Measurements from ENCODE around the gene TMEM119.
"Not testable (repeated sequence)": the region's sequence is repeated elsewhere in the genome, so short reads cannot be mapped to it uniquely, and the experiment has no call there.

The TMEM119 gene

GRCh38 chr12:108599541-108599940, 1.7 kb upstream of the TMEM119 start:
- no peak for DNase-seq

- DNase-seq: no peak
These were observed 818 bp upstream of the TMEM119 start for GRCh38 chr12:108598553-108599250.

- peak; percentile 32 for DNase-seq
These were observed 878 bp downstream of the TMEM119 start for GRCh38 chr12:108596854-108597558.

- no peak for DNase-seq
These were observed 1.9 kb downstream of the TMEM119 start for GRCh38 chr12:108595711-108596647.

GRCh38 chr12:108594960-108595710, 2.7 kb downstream of the TMEM119 start:
- no peak for DNase-seq

- DNase-seq: no peak
These were observed 3.5 kb downstream of the TMEM119 start for GRCh38 chr12:108594323-108594903.

- no peak for DNase-seq
These were observed 5.6 kb downstream of the TMEM119 start for GRCh38 chr12:108592033-108592909.

GRCh38 chr12:108591267-108591980, 6.5 kb downstream of the TMEM119 start:
- DNase-seq: no peak

- DNase-seq: not testable (repeated sequence)
These were observed 7.4 kb downstream of the TMEM119 start for GRCh38 chr12:108590463-108590862.

GRCh38 chr12:108589840-108590229, 8.0 kb downstream of the TMEM119 start:
- DNase-seq: no peak

GRCh38 chr12:108589028-108589839, 8.7 kb downstream of the TMEM119 start:
- peak; percentile 58 for DNase-seq

GRCh38 chr12:108587826-108588225, 10.1 kb downstream of the TMEM119 start:
- DNase-seq: no peak

- DNase-seq: no peak
These were observed 11.6 kb downstream of the TMEM119 start for GRCh38 chr12:108586306-108586705.

GRCh38 chr12:108585864-108586263, 12.0 kb downstream of the TMEM119 start:
- no peak for DNase-seq

- no peak for DNase-seq
These were observed 13.3 kb downstream of the TMEM119 start for GRCh38 chr12:108584456-108585065.

- peak; percentile 87 for DNase-seq
These were observed 13.9 kb downstream of the TMEM119 start for GRCh38 chr12:108583991-108584390.

- DNase-seq: no peak
These were observed 14.7 kb downstream of the TMEM119 start for GRCh38 chr12:108582978-108583770.

GRCh38 chr12:108582509-108582908, 15.4 kb downstream of the TMEM119 start:
- no peak for DNase-seq
